GM18519 (cell line): Measurements from ENCODE around the gene ANO7.
"Not testable (repeated sequence)": the region's sequence is repeated elsewhere in the genome, so short reads cannot be mapped to it uniquely, and the experiment has no call there.

ENCODE experiments used
- ATAC-seq: cut with Tn5 transposase; IDR thresholded peaks from one replicate; pipeline ENCODE4 v1.9.1; 2021; ENCODE audit warnings: mild to moderate bottlenecking, moderate library complexity; ENCODE audit not compliant: unreplicated experiment, low FRiP score

Gene ANO7

GRCh38 chr2:241189856-241190201 lies 1.4 kb downstream of the ANO7 start:
- ATAC-seq, result no peak

DNA sequence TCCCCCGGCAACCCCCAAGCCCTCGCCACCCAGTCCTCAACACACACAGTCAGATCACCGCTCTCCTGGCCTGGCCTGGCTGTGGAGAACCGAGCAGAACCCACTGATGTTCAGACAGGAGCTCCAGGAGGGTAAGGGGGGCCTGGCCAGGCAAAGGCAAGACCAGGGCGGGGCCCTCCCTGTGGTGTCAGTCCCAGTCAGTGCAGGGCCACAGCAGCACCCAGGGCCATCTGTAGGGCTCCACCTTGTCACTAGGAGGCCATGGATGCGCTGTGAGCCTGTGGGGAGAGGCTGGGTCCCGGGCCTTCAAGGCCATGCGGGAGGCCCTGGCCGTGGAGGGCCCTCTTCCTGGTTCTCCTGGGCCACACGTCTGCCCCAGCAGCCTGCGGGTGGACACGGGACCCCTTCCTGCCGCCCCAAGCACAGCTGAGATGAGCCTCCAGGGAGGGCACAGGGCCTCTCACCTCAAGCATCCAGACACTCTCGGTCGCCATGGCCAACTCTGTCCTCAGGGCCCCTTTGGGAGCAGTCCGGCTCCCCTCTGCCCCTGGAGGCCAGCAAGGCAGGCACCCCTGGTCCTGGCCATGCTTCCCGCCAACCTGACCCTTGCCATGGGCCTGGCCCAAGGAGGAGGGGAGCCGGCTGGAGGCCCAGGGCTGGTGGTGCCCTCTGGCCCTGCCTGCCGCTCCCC lies 2.0 kb downstream of the ANO7 start:
- ATAC-seq, result no peak

- no peak for ATAC-seq
Measured at GRCh38 chr2:241191081-241191480, 2.6 kb downstream of the ANO7 start.

GRCh38 chr2:241193271-241193670 lies 4.8 kb downstream of the ANO7 start:
- ATAC-seq, result no peak

- ATAC-seq, result no peak
Measured at GRCh38 chr2:241194811-241195210, 6.3 kb downstream of the ANO7 start.

GRCh38 chr2:241195506-241196130 lies 7.1 kb downstream of the ANO7 start:
- ATAC-seq, result no peak

- ATAC-seq, result not testable (repeated sequence)
Measured at GRCh38 chr2:241197246-241197645, 8.8 kb downstream of the ANO7 start.

DNA sequence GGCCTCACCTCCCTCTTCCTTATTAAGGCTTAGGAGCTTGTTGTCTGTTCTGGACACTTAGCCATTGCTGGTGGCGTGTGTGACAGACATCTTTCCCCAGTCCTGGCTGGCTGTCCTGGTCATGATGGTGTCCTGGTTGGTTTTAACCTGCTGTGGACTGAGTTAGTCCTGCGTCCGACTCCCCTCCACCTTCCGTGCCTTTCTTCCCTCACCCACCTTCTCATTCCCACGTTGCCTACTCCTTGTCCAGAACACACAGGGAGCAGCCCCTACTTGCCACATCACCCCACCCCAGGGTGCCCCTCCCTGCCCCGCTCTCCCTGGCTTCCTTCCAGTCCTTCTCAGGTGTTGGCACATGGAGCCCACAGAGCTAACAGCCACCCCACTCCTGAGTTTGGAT lies 9.5 kb downstream of the ANO7 start:
- no peak for ATAC-seq

DNA sequence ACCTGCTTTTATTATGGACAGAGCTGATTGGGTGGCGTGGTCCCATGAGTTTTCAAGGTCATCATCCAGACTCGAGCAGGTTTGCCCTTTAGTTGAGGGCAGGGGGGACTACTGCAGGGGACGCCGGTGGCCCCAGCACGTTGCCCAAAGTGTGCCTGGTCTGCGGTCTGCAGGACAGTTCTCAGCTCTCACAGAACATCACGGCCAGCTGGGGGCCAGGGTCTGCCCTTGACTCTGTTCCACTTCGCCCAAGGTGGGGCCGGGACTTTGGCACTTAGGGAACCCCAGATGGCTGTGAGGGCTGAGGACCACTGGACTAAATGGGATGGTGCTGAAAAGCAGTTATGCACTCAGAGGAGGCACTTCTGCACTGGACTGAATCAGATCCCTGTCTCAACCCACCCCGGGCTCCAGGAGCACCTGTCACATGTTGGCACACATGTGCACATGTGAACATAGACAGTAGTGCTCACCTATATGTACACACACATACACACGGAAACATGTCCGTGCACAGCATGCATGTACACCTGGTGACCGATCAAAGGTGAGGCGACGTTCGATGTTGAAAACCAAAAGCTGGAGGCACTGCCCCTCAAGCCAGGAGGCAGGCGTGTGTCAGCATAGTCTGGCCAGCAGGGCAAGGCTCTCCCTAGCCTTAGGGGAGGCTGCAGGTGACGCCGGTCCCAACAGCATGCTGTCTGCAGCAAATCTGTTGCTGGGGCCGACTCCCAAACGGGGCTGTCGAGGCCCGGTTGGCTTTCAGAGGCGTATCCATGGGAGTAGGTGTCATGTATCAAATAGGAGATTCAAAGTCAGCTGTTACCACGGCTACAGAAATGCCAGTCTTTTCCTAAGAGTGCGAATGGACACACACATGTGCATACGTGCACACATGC lies 10.2 kb downstream of the ANO7 start:
- ATAC-seq, result no peak

DNA sequence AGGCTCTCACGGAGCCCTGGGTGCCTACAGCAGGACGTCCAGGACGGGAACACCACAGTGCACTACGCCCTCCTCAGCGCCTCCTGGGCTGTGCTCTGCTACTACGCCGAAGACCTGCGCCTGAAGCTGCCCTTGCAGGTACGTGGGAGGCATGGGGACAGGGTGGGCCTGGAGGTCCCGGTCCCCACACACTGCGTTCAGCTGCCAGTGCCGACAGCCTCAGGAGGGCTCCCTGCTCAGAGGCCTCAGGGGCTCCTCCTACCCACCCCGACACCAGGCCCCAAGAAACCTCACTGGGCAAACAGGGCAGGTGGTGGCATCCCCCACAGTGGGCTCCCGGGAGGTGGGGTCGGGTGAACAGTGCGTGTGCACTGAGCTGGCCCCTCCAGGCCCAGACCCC lies 10.8 kb downstream of the ANO7 start:
- no peak for ATAC-seq

DNA sequence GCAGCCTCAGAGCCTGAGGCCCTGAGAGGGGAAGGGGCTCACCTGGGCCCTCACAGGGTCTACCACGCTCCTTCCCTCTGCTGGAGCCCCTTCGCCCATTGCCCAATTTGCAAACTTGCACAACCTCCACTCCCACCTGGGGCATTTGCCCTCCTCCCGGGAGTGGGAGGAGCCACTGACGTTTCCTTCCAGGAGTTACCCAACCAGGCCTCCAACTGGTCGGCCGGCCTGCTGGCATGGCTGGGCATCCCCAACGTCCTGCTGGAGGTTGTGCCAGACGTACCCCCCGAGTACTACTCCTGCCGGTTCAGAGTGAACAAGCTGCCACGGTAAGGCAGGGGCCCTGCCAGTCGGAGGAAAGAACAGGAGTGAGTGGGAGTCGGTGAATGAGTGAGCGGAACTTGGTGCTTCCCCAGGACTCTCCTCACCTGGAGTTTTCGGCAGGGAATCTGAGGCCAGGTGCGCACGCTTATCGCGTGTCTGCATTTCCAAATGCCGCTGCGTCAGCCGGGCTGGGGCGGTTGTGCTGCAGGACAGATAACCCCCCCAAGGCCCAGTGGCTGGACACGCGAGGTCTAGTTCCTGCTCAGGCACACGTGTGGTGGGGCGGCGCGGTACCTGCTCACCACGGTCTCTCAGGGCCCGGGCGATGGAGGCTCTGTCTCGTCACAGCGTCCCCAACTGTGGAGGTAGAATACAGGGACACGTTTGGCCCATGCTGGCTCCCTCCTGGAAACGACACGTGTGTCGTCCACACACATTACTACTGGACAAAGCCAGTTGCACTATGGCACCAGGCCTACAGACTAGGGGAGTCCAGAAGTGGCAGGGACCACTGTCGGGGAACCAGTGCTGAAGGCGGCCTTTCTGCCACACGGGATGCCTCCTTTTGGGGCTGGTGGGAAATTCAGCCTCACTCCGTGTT lies 11.7 kb downstream of the ANO7 start:
- ATAC-seq, result no peak

- no peak for ATAC-seq
Measured at GRCh38 chr2:241200822-241201395, 12.4 kb downstream of the ANO7 start.

DNA sequence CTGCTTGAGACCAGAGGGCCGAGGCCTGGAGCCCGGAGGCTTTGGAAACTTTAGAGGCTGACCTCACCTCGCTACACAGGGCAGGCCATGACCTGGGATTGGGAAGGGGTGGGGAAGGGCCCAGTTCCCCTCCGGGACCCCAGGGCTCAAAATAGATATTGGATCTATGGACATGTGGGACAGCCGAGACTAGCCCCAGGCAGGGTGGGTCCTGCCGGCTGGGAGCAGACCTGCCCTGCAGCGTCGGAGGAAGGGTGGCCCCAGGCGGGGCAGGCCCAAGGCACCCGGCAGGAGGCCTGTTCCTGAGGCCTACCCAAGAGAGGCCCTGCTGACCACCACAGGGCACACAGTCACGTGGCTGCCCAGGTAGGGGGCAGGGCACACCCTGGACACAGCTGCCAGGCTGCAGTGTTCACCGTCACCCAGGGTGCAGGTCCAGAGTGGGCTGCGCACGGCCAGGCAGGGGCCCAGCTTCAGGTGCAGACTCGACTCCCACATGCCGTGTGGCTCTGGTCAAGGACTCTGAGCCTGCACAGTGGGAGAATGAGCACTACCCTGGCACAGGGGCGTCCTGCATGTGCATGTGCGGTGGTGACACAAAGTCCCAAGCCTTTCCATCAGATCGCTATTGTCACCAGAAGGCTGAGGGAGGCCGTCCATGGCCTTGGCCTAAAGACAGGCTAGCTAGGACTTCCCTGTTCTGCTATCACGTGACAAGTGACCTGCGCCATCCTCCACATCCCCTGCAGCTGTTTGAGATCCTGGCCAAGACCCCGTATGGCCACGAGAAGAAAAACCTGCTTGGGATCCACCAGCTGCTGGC lies 13.2 kb downstream of the ANO7 start:
- ATAC-seq, result no peak

GRCh38 chr2:241202268-241202585 lies 13.8 kb downstream of the ANO7 start:
- ATAC-seq, result no peak

DNA sequence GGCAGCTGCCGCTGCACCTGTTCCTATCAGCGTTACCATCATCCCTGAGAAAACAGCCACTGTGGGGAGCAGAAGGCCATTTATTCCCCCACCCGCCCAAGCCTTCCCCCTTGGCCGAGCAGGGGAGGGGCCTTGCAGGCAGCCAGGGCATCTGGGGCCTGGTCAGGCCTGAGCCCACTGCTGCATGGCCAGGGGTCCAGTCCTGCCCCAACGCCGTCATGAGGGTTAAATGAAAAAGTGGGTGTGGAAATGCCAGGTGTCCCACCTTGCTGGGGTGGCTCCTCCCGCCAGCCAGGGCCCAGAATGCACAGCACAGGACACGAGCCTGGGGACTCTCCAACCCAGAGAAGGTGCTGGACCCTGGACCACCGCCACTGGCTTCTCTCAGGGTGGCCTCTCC lies 14.2 kb downstream of the ANO7 start:
- ATAC-seq, result no peak

DNA sequence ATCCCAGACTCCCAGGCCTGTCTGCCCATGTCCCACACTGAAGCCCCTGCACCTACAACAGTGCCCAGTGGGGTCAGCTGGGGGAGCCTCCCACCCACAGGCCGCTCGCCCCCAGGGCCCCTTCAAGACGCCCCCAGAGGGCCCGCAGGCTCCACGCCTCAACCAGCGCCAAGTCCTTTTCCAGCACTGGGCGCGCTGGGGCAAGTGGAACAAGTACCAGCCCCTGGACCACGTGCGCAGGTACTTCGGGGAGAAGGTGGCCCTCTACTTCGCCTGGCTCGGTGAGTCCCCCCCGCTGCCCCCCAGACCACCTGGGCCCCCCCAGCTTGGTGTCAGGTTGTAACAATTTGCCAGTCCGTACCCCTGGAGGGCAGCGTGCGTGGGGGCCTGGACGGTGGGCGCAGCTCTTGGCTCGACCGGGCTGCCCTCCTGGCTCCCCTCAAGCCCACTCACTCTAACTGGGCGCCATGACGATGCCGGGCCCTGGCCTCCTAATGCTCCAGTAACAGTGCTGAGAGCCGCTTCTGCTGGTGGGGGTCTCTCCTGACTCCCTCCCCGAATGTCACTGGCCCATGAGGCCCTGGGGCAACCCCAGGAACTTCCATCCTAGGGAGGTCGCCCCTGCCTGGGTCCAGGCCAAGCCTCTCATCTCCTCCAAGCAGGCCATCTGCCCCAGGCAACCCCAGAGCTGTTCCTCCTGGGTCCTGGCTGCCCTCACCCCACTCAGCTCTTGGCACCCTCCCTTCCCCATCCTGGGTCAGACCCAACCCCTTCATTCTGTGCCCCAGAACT lies 14.9 kb downstream of the ANO7 start:
- ATAC-seq, result no peak

DNA sequence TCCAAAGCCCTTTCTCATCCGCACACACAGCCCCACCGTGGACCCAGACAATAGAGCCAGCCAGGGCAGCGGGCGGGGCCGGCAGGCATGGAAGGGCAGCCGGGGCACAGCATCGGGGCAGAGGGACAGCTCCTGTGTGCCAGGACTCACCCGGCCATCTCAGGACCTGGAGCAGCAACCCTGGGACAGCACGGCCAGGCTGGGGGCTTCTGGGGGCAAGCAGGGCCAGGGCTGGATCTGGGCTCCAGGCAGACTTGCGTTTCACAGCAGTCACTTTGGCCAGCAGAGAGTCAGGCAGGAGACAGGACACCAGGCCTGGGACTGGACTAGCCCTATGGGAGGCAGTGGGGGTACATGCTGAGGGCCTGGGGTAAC lies 15.5 kb downstream of the ANO7 start:
- ATAC-seq, result no peak

DNA sequence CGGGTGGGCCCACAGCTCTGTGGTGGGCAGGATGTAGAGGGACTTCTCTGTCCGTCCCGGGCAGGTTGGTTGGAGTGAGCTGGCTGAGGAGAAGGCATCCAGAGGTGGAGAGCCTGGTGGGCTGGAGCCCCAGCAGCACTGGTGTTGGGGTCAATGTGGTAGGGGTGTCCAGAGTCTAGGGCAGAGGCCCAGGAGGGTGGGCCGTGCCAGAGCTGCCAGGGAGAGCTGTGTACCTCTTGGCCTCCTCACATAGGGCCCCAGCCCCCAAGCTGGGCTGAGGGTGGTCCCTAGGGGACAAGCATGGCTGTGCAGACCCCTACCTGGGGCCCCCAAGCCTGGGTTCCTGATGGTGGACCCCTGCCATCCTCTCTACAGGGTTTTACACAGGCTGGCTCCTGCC lies 16.0 kb downstream of the ANO7 start:
- ATAC-seq, result no peak

DNA sequence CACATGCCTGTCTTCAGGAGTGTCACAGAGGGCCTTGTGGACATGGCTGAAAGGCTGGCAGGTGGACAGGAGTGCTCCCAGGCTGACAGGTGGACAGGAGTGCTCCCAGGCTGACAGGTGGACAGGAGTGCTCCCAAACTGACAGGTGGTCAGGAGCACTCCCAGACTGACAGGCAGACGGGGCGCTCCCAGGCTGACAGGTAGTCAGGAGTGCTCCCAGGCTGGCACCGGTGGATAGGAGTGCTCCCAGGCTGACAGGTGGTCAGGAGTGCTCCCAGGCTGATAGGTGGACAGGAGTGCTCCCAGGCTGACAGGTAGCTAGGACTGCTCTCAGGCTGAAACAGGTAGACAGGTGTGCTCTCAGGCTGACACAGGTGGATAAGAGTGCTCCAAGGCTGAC lies 16.6 kb downstream of the ANO7 start:
- no peak for ATAC-seq
